Retinal pigment epithelial cell (primary cell): ENCODE data around the gene LTB.
"Not testable (repeated sequence)": the region's sequence is repeated elsewhere in the genome, so short reads cannot be mapped to it uniquely, and the experiment has no call there.

ENCODE experiments used
- DNase-seq: peaks from one replicate; pipeline ENCODE4 v3.0.0-alpha.2; 2010; ENCODE audit warnings: low read depth
- H3K4me3 ChIP-seq: 2 replicates; pipeline ENCODE4 v1.5.1; 2011; ENCODE audit warnings: mild to moderate bottlenecking, low read length, control low read depth, moderate library complexity
- CTCF ChIP-seq: conservative IDR thresholded peaks from 2 replicates; pipeline ENCODE4 v1.5.1; 2011; ENCODE audit warnings: low read depth, low read length, control low read depth, inconsistent platforms

The LTB gene

GRCh38 chr6:31558318-31558625 is 24.0 kb downstream of the LTB start:
- no peak overlapping the region for H3K4me3 ChIP-seq
- TF ChIP-seq CTCF: no peak
- DNase-seq: no peak

- DNase-seq: no peak
- no peak overlapping the region for H3K4me3 ChIP-seq
- TF ChIP-seq CTCF: no peak
Measured at GRCh38 chr6:31557443-31558317, 24.5 kb downstream of the LTB start.

DNA sequence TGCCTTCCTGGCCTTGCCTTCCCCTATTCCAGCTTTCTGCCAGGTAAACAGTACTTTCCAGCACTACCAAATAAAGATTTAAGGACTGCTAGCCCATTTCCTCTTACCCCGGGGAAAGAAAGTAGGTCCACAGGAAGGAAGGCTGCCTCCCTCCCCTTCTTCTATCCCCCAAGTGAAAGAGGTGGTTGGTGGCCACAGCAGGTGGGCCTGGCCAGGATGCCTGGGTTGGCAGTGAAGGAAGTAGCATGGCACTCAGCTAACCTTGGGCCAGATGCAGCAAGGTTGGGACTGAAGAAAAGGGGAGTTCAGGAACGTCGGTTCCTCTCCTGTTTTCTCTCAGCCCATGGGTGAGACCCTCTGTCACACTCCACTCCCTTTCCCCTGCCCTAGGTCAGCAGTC is 25.9 kb downstream of the LTB start:
- no peak overlapping the region for H3K4me3 ChIP-seq
- no peak for TF ChIP-seq CTCF
- no peak for DNase-seq

- H3K4me3 ChIP-seq, DNase-seq: not testable (repeated sequence)
- TF ChIP-seq CTCF: peak; percentile 54
Measured at GRCh38 chr6:31551371-31551770, 30.9 kb downstream of the LTB start.

GRCh38 chr6:31548544-31548873 is 33.7 kb downstream of the LTB start:
- no peak for TF ChIP-seq CTCF
- DNase-seq: no peak
- H3K4me3 ChIP-seq: peak overlapping the region; percentile 56

- peak overlapping the region; percentile 56 for H3K4me3 ChIP-seq
- DNase-seq: no peak
- no peak for TF ChIP-seq CTCF
Measured at GRCh38 chr6:31547727-31548543, 34.3 kb downstream of the LTB start.
